NK-92 (cell line): Measurements from ENCODE around the gene TRIM17.

Experiments used
- DNase-seq: peaks from one replicate; lab custom pipeline; 2025; ENCODE audit not compliant: unreplicated experiment; lab: John Stamatoyannopoulos, UW

TRIM17 gene

GRCh38 chr1:228368801-228369607 lies 47.7 kb downstream of the TRIM17 start:
- no peak for DNase-seq

- DNase-seq: no peak
These were observed 48.6 kb downstream of the TRIM17 start for GRCh38 chr1:228367798-228368791.

- no peak for DNase-seq
These were observed 49.6 kb downstream of the TRIM17 start for GRCh38 chr1:228366866-228367741.

GRCh38 chr1:228366062-228366865 lies 50.4 kb downstream of the TRIM17 start:
- DNase-seq: no peak

- no peak for DNase-seq
These were observed 51.2 kb downstream of the TRIM17 start for GRCh38 chr1:228365271-228366061.

GRCh38 chr1:228364706-228365213 lies 51.9 kb downstream of the TRIM17 start:
- DNase-seq: no peak

- no peak for DNase-seq
These were observed 52.5 kb downstream of the TRIM17 start for GRCh38 chr1:228364068-228364705.

GRCh38 chr1:228363686-228364067 lies 53.0 kb downstream of the TRIM17 start:
- DNase-seq: no peak

GRCh38 chr1:228362884-228363450 lies 53.7 kb downstream of the TRIM17 start:
- no peak for DNase-seq

- DNase-seq: no peak
These were observed 54.3 kb downstream of the TRIM17 start for GRCh38 chr1:228362141-228362883.

GRCh38 chr1:228361314-228362140 lies 55.1 kb downstream of the TRIM17 start:
- DNase-seq: no peak

GRCh38 chr1:228360533-228361313 lies 55.9 kb downstream of the TRIM17 start:
- DNase-seq: no peak

GRCh38 chr1:228359613-228360532 lies 56.8 kb downstream of the TRIM17 start:
- DNase-seq: no peak

GRCh38 chr1:228358764-228359612 lies 57.7 kb downstream of the TRIM17 start:
- DNase-seq: no peak
